Gastrocnemius medialis (tissue), 4 donors: ENCODE data around the gene TTC17.

Source experiments
- CTCF ChIP-seq, 5 experiments: fragments of 450-650 bp in 3 of 5; fragments of 200-600 bp in 2 of 5; sonication (generic) in 2 of 5; IDR thresholded peaks in 4 of 5; conservative IDR thresholded peaks in 1 of 5; 1 replicate in 4 of 5; 2 replicates in 1 of 5; pipeline ENCODE4 v1.5.1; 2016 to 2019; ENCODE audit warnings: antibody characterized with exemption in 5 of 5, mild to moderate bottlenecking in 3 of 5, moderate library complexity in 3 of 5
- POLR2A ChIP-seq, 2 donors: fragments of 450-650 bp; IDR thresholded peaks; one replicate each; pipeline ENCODE4 v1.6.1; 2017; ENCODE audit warnings: antibody characterized with exemption in 2 of 2, mild to moderate bottlenecking in 2 of 2, moderate library complexity in 2 of 2

- TF ChIP-seq POLR2A (IDR thresholded peaks at IDR 0.05) (no peak), CTCF (IDR thresholded peaks at IDR 0.05 in 4 of 5, conservative IDR thresholded peaks at IDR 0.05 in 1 of 5) (no peak)
These were observed 17.9 kb downstream of the TTC17 start for GRCh38 chr11:43376594-43376993.
